Measurements from ENCODE around the gene NF2. TPM values are rescaled to one million over a fixed set of nuclear protein-coding genes. Genes with fewer than 3 reads are reported as not detected.

The NF2 gene
- total and polyA plus RNA-seq, 2 experiments from 2014 or later = 14.4 to 54.5 TPM

GRCh38 chr22:29663180-29663821 lies 59.9 kb downstream of the NF2 start:
- Histone ChIP-seq H4K20me1 (replicated peaks; ENCODE audit: insufficient read depth) (peaks cover 5% of the 10 kb centered on the region; the same call in 1 of the 2 replicates), H3K4me2 (no peak overlapping the region), H3K9me2 (ENCODE audit: insufficient read depth) (no peaks in the 10 kb centered on the region), H3K79me2 (replicated peaks; ENCODE audit: insufficient read depth) (no peaks in the 10 kb centered on the region), H3K4me3 (no peak overlapping the region), H3K27ac (ENCODE audit: low read depth) (no peak overlapping the region), H2AFZ (no peak overlapping the region), H3K27me3 (ENCODE audit: insufficient read depth) (no peaks in the 10 kb centered on the region), H3F3A (replicated peaks; ENCODE audit: low read depth) (no peaks in the 10 kb centered on the region), H3K36me3 (ENCODE audit: insufficient read depth) (peaks cover 12% of the 10 kb centered on the region; the same call in 1 of the 2 replicates), H3K4me1 (ENCODE audit: insufficient read depth) (no peaks in the 10 kb centered on the region)
- no peak overlapping the region for H3K4me3 Mint-ChIP-seq
- no peak overlapping the region for H3K27ac Mint-ChIP-seq
- TF ChIP-seq STAT1 (IDR thresholded peaks at IDR 0.05; ENCODE audit: unreplicated experiment) (no peak), CREB1 (CRISPR knock-in tag; IDR thresholded peaks at IDR 0.05; ENCODE audit: low read depth) (no peak), ZNF114 (CRISPR knock-in tag; IDR thresholded peaks at IDR 0.05) (no peak), EZH2 (IDR thresholded peaks at IDR 0.05; ENCODE audit: low read depth, unreplicated experiment) (no peak), ETS1 (IDR thresholded peaks at IDR 0.05) (no peak), JUNB (IDR thresholded peaks at IDR 0.05; ENCODE audit: unreplicated experiment) (no peak), NANOG (IDR thresholded peaks at IDR 0.05; ENCODE audit: borderline replicate concordance) (no peak), CTCF (conservative IDR thresholded peaks at IDR 0.05; ENCODE audit: low read depth in 2 of 2) (no peak), POLR2AphosphoS5 (IDR thresholded peaks at IDR 0.05; ENCODE audit: low read depth) (no peak), EZH2phosphoT487 (IDR thresholded peaks at IDR 0.05; ENCODE audit: unreplicated experiment) (no peak), ZNF331 (CRISPR knock-in tag; IDR thresholded peaks at IDR 0.05; ENCODE audit: low read depth) (no peak)
- TF ChIP-seq, protein P1, sequence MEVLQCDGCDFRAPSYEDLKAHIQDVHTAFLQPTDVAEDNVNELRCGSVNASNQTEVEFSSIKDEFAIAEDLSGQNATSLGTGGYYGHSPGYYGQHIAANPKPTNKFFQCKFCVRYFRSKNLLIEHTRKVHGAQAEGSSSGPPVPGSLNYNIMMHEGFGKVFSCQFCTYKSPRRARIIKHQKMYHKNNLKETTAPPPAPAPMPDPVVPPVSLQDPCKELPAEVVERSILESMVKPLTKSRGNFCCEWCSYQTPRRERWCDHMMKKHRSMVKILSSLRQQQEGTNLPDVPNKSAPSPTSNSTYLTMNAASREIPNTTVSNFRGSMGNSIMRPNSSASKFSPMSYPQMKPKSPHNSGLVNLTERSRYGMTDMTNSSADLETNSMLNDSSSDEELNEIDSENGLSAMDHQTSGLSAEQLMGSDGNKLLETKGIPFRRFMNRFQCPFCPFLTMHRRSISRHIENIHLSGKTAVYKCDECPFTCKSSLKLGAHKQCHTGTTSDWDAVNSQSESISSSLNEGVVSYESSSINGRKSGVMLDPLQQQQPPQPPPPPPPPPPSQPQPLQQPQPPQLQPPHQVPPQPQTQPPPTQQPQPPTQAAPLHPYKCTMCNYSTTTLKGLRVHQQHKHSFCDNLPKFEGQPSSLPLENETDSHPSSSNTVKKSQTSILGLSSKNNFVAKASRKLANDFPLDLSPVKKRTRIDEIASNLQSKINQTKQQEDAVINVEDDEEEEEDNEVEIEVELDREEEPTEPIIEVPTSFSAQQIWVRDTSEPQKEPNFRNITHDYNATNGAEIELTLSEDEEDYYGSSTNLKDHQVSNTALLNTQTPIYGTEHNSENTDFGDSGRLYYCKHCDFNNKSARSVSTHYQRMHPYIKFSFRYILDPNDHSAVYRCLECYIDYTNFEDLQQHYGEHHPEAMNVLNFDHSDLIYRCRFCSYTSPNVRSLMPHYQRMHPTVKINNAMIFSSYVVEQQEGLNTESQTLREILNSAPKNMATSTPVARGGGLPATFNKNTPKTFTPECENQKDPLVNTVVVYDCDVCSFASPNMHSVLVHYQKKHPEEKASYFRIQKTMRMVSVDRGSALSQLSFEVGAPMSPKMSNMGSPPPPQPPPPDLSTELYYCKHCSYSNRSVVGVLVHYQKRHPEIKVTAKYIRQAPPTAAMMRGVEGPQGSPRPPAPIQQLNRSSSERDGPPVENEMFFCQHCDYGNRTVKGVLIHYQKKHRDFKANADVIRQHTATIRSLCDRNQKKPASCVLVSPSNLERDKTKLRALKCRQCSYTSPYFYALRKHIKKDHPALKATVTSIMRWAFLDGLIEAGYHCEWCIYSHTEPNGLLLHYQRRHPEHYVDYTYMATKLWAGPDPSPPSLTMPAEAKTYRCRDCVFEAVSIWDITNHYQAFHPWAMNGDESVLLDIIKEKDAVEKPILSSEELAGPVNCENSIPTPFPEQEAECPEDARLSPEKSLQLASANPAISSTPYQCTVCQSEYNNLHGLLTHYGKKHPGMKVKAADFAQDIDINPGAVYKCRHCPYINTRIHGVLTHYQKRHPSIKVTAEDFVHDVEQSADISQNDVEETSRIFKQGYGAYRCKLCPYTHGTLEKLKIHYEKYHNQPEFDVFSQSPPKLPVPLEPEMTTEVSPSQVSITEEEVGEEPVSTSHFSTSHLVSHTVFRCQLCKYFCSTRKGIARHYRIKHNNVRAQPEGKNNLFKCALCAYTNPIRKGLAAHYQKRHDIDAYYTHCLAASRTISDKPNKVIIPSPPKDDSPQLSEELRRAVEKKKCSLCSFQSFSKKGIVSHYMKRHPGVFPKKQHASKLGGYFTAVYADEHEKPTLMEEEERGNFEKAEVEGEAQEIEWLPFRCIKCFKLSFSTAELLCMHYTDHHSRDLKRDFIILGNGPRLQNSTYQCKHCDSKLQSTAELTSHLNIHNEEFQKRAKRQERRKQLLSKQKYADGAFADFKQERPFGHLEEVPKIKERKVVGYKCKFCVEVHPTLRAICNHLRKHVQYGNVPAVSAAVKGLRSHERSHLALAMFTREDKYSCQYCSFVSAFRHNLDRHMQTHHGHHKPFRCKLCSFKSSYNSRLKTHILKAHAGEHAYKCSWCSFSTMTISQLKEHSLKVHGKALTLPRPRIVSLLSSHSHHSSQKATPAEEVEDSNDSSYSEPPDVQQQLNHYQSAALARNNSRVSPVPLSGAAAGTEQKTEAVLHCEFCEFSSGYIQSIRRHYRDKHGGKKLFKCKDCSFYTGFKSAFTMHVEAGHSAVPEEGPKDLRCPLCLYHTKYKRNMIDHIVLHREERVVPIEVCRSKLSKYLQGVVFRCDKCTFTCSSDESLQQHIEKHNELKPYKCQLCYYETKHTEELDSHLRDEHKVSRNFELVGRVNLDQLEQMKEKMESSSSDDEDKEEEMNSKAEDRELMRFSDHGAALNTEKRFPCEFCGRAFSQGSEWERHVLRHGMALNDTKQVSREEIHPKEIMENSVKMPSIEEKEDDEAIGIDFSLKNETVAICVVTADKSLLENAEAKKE (CRISPR knock-in tag; IDR thresholded peaks at IDR 0.05) = no peak
- TF ChIP-seq, protein P2, sequence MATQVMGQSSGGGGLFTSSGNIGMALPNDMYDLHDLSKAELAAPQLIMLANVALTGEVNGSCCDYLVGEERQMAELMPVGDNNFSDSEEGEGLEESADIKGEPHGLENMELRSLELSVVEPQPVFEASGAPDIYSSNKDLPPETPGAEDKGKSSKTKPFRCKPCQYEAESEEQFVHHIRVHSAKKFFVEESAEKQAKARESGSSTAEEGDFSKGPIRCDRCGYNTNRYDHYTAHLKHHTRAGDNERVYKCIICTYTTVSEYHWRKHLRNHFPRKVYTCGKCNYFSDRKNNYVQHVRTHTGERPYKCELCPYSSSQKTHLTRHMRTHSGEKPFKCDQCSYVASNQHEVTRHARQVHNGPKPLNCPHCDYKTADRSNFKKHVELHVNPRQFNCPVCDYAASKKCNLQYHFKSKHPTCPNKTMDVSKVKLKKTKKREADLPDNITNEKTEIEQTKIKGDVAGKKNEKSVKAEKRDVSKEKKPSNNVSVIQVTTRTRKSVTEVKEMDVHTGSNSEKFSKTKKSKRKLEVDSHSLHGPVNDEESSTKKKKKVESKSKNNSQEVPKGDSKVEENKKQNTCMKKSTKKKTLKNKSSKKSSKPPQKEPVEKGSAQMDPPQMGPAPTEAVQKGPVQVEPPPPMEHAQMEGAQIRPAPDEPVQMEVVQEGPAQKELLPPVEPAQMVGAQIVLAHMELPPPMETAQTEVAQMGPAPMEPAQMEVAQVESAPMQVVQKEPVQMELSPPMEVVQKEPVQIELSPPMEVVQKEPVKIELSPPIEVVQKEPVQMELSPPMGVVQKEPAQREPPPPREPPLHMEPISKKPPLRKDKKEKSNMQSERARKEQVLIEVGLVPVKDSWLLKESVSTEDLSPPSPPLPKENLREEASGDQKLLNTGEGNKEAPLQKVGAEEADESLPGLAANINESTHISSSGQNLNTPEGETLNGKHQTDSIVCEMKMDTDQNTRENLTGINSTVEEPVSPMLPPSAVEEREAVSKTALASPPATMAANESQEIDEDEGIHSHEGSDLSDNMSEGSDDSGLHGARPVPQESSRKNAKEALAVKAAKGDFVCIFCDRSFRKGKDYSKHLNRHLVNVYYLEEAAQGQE (IDR thresholded peaks at IDR 0.05; ENCODE audit: unreplicated experiment) = no peak
- H3K27me3 Mint-ChIP-seq (ENCODE audit: insufficient read depth, low read depth, poor library complexity) = peaks cover 3% of the 10 kb centered on the region
- H3K9me3 Mint-ChIP-seq = no peaks in the 10 kb centered on the region
- H3K36me3 Mint-ChIP-seq (ENCODE audit: low read depth) = peaks cover 9% of the 10 kb centered on the region; the same call in 2 of the 3 replicates
- H3K4me1 Mint-ChIP-seq = no peaks in the 10 kb centered on the region
- no peak for DNase-seq (ENCODE audit: low spot score)
- no peak for ATAC-seq
